GM12872 (cell line): Measurements from ENCODE around the gene MBNL2.

ENCODE experiments used
- TF ChIP-seq, protein P1 (sequence below): IDR thresholded peaks from 3 replicates; pipeline ENCODE4 v1.5.1; 2011; ENCODE audit warnings: low read depth, mild to moderate bottlenecking, low read length, moderate library complexity; ENCODE audit not compliant: insufficient read depth

Gene MBNL2

DNA sequence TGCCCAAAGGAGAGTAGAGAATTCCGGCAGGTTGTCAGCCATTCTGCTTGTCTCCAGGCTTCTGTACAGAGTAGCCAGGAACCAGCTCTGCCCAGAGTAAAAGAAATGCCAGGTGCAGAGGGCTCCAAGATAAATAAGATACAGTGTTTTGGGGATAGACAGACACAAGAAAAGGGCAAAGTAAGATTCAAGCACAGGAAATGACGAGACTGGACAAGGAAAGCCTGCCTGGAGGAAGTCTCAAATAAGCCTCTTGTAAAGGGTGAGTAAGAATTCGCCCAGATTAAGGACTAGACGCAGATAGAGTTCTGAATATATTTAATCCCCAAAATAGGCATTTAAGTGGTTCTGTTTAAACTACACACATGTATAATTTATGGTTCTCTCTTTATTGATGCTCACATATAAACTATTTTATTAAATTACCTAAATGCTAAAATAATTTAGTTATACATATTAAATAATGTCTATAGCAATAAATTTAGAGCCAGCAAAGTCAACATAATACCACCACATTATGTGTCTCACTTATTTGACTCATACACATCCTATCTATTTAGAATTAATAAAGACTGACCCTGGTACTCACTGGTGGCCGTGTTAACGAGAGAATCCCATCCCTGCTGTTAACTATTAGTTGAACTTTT lies 113.5 kb downstream of the MBNL2 start:
- TF ChIP-seq, protein P1, sequence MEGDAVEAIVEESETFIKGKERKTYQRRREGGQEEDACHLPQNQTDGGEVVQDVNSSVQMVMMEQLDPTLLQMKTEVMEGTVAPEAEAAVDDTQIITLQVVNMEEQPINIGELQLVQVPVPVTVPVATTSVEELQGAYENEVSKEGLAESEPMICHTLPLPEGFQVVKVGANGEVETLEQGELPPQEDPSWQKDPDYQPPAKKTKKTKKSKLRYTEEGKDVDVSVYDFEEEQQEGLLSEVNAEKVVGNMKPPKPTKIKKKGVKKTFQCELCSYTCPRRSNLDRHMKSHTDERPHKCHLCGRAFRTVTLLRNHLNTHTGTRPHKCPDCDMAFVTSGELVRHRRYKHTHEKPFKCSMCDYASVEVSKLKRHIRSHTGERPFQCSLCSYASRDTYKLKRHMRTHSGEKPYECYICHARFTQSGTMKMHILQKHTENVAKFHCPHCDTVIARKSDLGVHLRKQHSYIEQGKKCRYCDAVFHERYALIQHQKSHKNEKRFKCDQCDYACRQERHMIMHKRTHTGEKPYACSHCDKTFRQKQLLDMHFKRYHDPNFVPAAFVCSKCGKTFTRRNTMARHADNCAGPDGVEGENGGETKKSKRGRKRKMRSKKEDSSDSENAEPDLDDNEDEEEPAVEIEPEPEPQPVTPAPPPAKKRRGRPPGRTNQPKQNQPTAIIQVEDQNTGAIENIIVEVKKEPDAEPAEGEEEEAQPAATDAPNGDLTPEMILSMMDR, result no peak

DNA sequence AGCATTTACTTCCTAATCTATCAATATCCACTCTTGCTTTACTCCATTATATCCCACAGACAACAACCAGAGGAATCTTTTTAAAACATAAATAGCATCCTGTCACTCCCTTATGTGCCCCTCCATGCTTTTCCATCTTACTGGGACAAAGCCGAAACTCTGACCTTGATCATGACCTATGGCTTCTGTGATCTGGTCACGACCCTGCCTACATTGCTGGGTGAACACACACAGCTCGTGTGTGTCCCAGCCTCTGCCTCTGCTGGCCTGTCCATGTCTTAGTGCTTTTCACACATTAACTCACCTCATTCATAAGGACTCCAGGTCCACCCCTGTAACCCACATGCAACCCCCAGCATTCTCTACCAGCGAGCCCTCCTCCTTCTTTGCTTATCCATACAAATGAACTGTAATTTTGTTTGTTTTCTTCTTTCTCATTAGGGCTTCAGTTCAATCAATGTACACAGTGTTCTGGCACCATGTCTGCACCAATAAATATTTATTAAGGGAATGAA lies 115.9 kb downstream of the MBNL2 start:
- TF ChIP-seq, protein P1, result no peak

DNA sequence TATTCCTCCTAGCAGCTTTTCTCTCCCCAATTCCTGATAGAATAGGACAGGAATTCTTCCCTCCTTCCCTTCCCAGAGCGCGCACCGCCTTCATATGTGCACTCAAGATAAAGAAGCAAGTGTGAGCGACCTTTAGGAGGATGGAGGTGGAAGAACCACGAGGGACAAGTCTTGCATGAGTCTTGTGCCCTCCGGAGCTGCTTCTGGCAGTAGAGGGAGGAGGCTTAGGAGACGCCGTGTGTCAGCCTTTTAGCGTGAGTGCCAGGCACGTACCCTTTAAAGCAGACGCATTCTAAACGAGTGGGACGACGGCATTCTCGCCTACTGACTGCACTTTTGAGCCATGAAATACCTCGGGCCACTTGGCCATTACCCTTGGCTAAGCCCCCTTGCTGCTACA lies 116.4 kb downstream of the MBNL2 start:
- TF ChIP-seq, protein P1, result no peak

DNA sequence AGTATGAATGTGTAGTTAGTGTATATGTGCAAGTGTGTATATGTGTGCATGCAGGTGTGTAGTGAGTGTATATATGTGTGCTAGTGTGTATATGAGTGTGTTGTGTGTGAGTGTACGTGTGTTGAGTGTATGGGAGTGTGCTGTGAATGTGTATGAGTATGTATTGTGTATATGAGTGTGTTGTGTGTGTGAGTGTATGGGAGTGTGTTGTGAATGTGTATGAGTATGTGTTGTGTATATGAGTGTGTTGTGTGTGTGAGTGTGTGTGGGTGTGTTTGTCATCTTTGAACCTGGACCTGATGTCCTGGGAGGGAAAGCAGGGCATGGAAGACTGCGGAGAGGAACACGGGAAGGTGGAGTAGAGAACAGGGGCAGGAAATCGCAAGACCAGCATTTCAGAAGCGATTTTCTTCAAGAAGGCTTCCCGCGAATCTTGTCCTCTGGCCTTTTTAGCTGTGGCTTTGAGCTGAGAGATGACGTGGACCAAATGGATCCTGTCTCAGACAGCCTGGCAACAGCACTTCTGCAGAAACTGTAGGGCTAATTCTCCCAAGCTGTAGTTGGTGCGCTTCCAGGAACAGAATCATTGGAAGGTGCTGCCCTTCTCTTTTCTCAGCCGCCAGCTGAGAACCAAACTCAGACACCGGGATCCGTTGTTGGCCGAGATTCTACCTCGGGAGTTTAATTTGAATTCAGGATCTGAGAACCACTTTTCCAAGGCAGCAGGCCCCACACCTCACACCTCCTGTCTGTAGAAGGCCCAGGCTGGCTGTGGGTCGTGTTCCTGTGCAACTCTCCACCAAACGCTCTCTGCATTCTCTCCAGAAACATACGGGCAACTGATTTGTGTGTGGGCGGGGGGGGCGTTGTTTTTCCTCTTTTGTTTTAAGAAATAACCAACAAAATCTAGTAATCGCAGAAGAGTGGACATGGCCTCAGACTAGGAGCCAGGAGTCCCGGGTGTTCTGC lies 117.2 kb downstream of the MBNL2 start:
- TF ChIP-seq, protein P1, result no peak

DNA sequence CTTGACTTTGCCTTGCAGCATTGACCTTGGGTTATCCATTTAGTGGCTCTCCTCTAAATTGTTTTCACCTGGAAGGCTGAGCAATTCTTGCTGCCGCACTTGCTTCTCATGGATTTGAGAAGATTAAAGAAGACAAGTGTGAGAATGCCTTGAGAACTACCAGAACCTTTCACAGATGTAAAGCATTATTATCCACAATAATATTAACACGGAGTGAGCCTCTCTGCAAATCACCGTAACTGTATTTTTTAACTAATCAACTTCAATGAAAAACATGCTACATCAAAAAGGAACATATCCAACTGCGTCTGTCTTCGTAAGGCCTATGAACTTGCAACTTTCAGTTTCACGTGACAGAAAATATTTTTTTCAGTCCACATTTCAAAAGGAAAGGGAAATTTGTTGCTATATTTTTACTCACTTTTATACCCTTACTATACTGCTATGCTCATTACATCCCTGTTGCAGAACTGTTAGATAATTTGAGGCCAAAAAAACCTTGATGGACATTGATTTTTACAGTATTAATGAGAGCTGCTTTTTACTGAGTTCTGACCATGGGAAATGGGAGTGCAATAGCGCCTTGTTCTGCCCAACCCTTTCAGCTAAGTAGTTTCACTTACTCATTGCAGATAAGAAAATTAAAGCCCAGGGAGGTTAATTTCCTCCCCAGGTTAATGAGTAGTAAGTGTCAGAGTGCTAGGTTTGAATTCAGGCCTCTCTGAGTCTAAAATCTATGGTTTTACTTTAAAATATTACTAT lies 118.0 kb downstream of the MBNL2 start:
- TF ChIP-seq, protein P1, result no peak

DNA sequence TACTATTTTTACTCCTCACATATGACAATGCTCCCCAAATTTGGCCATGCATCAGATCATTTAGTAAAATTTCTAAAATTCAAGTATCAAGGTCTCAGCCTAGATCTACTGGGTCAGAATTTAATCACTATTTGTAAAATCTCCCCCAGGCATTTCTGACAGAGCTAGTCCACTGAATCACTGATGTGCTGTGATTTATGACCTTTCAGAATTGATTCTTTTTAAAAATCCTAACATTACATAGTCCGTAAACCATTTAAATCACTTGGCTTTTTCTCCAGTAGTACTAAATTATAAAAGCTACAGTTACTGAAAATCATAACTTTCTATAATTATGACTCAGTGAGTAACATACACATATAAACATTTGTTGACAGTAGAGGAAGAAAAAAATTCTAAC lies 119.0 kb downstream of the MBNL2 start:
- TF ChIP-seq, protein P1, result no peak

DNA sequence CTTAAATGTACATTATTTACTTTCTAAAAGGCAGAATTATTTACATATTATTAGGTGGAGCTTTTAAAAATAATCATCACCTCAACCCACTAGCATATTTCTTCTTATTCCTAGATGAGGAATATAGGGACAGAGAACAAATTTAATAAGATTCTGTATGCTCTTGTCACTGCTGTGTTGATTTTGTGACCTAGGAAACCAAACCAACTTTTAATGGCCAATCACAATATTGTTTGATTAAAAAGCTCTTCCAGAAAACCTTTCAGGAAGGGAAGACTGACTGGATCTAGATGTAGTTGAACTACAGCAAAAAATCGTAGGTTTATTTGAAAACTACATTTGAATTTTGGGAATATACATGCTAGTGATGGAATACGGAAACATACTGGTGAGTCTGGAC lies 120.0 kb downstream of the MBNL2 start:
- TF ChIP-seq, protein P1, result no peak
